H1 (cell line): ENCODE data around the gene INPP5J. TPM values are rescaled to one million over a fixed set of nuclear protein-coding genes. Genes with fewer than 3 reads are reported as not detected.

ENCODE experiments used
- CTCF ChIA-PET: fragments of 300-600 bp; sonication (Branson Sonifier 250); formaldehyde crosslinking; loops from one replicate; lab custom pipeline; 2021; ENCODE audit not compliant: partially characterized antibody; lab: Charles Lee
- POLR2A ChIA-PET: fragments of 300-600 bp; sonication (Branson Sonifier 250); formaldehyde crosslinking; loops from one replicate; lab custom pipeline; 2021; ENCODE audit warnings: inconsistent platforms; ENCODE audit not compliant: partially characterized antibody; lab: Charles Lee
- DNase-seq, 2 experiments: peaks; one replicate each; pipeline versions ENCODE4 v3.0.0 to v3.0.0-alpha.2; 2010 to 2022; ENCODE audit warnings: low spot score in 2 of 2, low read depth in 1 of 2, mixed read lengths in 1 of 2
- FAIRE-seq: peaks from 2 replicates; lab custom pipeline; 2011; peaks lifted over from hg19 to GRCh38; lab: Jason Lieb, UNC
- H2AFZ ChIP-seq: 2 replicates; pipeline ENCODE4 v1.8.1; 2012; ENCODE audit warnings: low read length, inconsistent platforms
- H2AK5ac ChIP-seq: 2 replicates; pipeline ENCODE4 v1.6.1; 2013; ENCODE audit warnings: low read depth, low read length
- H2BK120ac ChIP-seq: replicated peaks from 2 replicates; pipeline ENCODE3; 2013; ENCODE audit warnings: low read depth, low read length, inconsistent platforms
- H2BK12ac ChIP-seq: 2 replicates; pipeline ENCODE4 v1.6.1; 2013; ENCODE audit warnings: low read depth, low read length
- H2BK15ac ChIP-seq: 2 replicates; pipeline ENCODE4 v1.6.1; 2013; ENCODE audit warnings: low read length
- H2BK20ac ChIP-seq: 2 replicates; pipeline ENCODE4 v1.6.1; 2013; ENCODE audit warnings: low read length
- H2BK5ac ChIP-seq: 2 replicates; pipeline ENCODE4 v1.6.1; 2013; ENCODE audit warnings: low read depth, low read length
- H3K14ac ChIP-seq: 2 replicates; pipeline ENCODE4 v1.6.1; 2013; ENCODE audit warnings: inconsistent platforms; ENCODE audit not compliant: insufficient read length
- H3K18ac ChIP-seq: 2 replicates; pipeline ENCODE4 v1.6.1; 2013; ENCODE audit warnings: low read length; ENCODE audit errors: extremely low read depth
- H3K23ac ChIP-seq: 2 replicates; pipeline ENCODE4 v1.6.1; 2013; ENCODE audit warnings: inconsistent platforms; ENCODE audit not compliant: insufficient read length
- H3K23me2 ChIP-seq: 2 replicates; pipeline ENCODE4 v1.6.1; 2013; ENCODE audit warnings: low read depth, low read length
- H3K27ac ChIP-seq: 2 replicates; pipeline ENCODE4 v1.6.1; 2011; ENCODE audit warnings: low read depth, low read length, inconsistent platforms
- H3K27me3 ChIP-seq, 4 experiments: replicated peaks in 1 of 4; 1 replicate in 1 of 4; 2 replicates in 3 of 4; pipeline versions ENCODE4 v1.6.1 to v1.8.1; 2011 to 2013; ENCODE audit warnings: low read length in 3 of 4, mild to moderate bottlenecking in 3 of 4, inconsistent platforms in 2 of 4, mixed read lengths in 2 of 4, moderate library complexity in 1 of 4; ENCODE audit not compliant: control insufficient read depth in 3 of 4, insufficient read depth in 3 of 4; ENCODE audit errors: extremely low read depth in 1 of 4
- H3K36me3 ChIP-seq, 4 experiments: 2 replicates each; pipeline versions ENCODE4 v1.6.1 to v1.8.1; 2011 to 2013; ENCODE audit warnings: mild to moderate bottlenecking in 4 of 4, low read length in 3 of 4, moderate library complexity in 2 of 4, control low read depth in 1 of 4, inconsistent platforms in 1 of 4; ENCODE audit not compliant: insufficient read depth in 4 of 4, control insufficient read depth in 2 of 4
- H3K4ac ChIP-seq: replicated peaks from 2 replicates; pipeline ENCODE3; 2013; ENCODE audit warnings: low read length, low read depth, mixed read lengths, inconsistent platforms; ENCODE audit not compliant: insufficient read length
- H3K4me1 ChIP-seq, 4 experiments: replicated peaks in 1 of 4; 1 replicate in 1 of 4; 2 replicates in 3 of 4; pipeline versions ENCODE4 v1.6.1 to v1.8.1; 2011 to 2013; ENCODE audit warnings: low read length in 3 of 4, inconsistent platforms in 2 of 4, mixed read lengths in 1 of 4; ENCODE audit not compliant: insufficient read depth in 4 of 4, control insufficient read depth in 3 of 4
- H3K4me2 ChIP-seq, 2 experiments: 2 replicates each; pipeline versions ENCODE4 v1.6.1 to v1.8.1; 2011 to 2013; ENCODE audit warnings: low read depth in 2 of 2, low read length in 2 of 2, control low read depth in 1 of 2, inconsistent platforms in 1 of 2, mild to moderate bottlenecking in 1 of 2; ENCODE audit not compliant: insufficient read depth in 1 of 2
- H3K4me3 ChIP-seq, 4 experiments: fragments of 200-600, 300-600 bp in 1 of 4; sonication (generic), shearing (Covaris generic), sonication (Bioruptor Twin) in 1 of 4; 2 replicates each; pipeline versions ENCODE4 v1.5.1 to v1.8.1; 2011 to 2016; ENCODE audit warnings: low read length in 4 of 4, low read depth in 3 of 4, control low read depth in 2 of 4, inconsistent platforms in 2 of 4, mild to moderate bottlenecking in 2 of 4, mixed read lengths in 1 of 4, moderate library complexity in 1 of 4; ENCODE audit not compliant: insufficient read depth in 2 of 4; ENCODE audit errors: extremely low read depth in 1 of 4
- H3K56ac ChIP-seq: replicated peaks from 2 replicates; pipeline ENCODE3; 2013; ENCODE audit warnings: low read depth, mild to moderate bottlenecking, mixed read lengths, low read length, inconsistent platforms; ENCODE audit not compliant: insufficient read length
- H3K79me1 ChIP-seq: 2 replicates; pipeline ENCODE4 v1.6.1; 2013; ENCODE audit warnings: low read depth, low read length, control low read depth
- H3K79me2 ChIP-seq, 2 experiments: 2 replicates each; pipeline versions ENCODE4 v1.6.1 to v1.8.1; 2012 to 2013; ENCODE audit warnings: low read length in 2 of 2, mild to moderate bottlenecking in 2 of 2, inconsistent platforms in 1 of 2; ENCODE audit not compliant: insufficient read depth in 2 of 2, control insufficient read depth in 1 of 2
- H3K9ac ChIP-seq, 4 experiments: replicated peaks in 1 of 4; 1 replicate in 1 of 4; 2 replicates in 3 of 4; pipeline versions ENCODE4 v1.6.1 to v1.8.1; 2011 to 2013; ENCODE audit warnings: low read depth in 3 of 4, low read length in 3 of 4, control low read depth in 2 of 4, mild to moderate bottlenecking in 2 of 4, moderate library complexity in 2 of 4, inconsistent platforms in 1 of 4; ENCODE audit errors: extremely low read depth in 1 of 4
- H3K9me3 ChIP-seq, 2 experiments: 2 replicates each; pipeline versions ENCODE4 v1.6.1 to v1.8.1; 2012 to 2013; ENCODE audit warnings: mild to moderate bottlenecking in 2 of 2, moderate library complexity in 2 of 2, control low read depth in 1 of 2, inconsistent platforms in 1 of 2, low read depth in 1 of 2, low read length in 1 of 2, mixed read lengths in 1 of 2; ENCODE audit not compliant: insufficient read depth in 2 of 2
- H4K20me1 ChIP-seq, 2 experiments: replicated peaks in 1 of 2; 2 replicates each; pipeline versions ENCODE3 to v1.8.1; 2011 to 2013; ENCODE audit warnings: inconsistent platforms in 2 of 2, low read length in 2 of 2, mild to moderate bottlenecking in 1 of 2; ENCODE audit not compliant: insufficient read depth in 2 of 2, control insufficient read depth in 1 of 2
- H4K5ac ChIP-seq: 2 replicates; pipeline ENCODE4 v1.6.1; 2013; ENCODE audit warnings: low read length, low read depth, mixed read lengths, inconsistent platforms; ENCODE audit not compliant: insufficient read length
- H4K8ac ChIP-seq: 2 replicates; pipeline ENCODE4 v1.8.0; 2013; ENCODE audit warnings: mild to moderate bottlenecking, moderate library complexity, low read length, inconsistent platforms; ENCODE audit not compliant: insufficient read depth; ENCODE audit errors: extremely low read depth
- H4K91ac ChIP-seq: replicated peaks from 2 replicates; pipeline ENCODE3; 2013; ENCODE audit warnings: low read length, mixed read lengths, inconsistent platforms; ENCODE audit not compliant: insufficient read length
- CEBPB ChIP-seq: IDR thresholded peaks from 2 replicates; pipeline ENCODE4 v1.6.1; 2012; ENCODE audit warnings: low read depth, low read length
- MAX ChIP-seq: IDR thresholded peaks from 2 replicates; pipeline ENCODE4 v1.6.1; 2012; ENCODE audit warnings: inconsistent platforms
- SIN3A ChIP-seq, 2 experiments: IDR thresholded peaks in 1 of 2; conservative IDR thresholded peaks in 1 of 2; 2 replicates each; pipeline ENCODE4 v1.6.1; 2011 to 2012; ENCODE audit warnings: low read length in 2 of 2, improper control_type of control experiment in 1 of 2, low read depth in 1 of 2, mild to moderate bottlenecking in 1 of 2
- WGBS, 2 experiments: shearing (Covaris generic) in 1 of 2; methylation state at CpG; one replicate each; pipeline versions ENCODE4 v1.1.6 to v1.1.7; 2013 to 2015; ENCODE audit warnings: low lambda C conversion rate in 2 of 2, mixed read lengths in 2 of 2, inconsistent platforms in 1 of 2, low coverage in 1 of 2, missing lambda C conversion rate in 1 of 2; ENCODE audit not compliant: insufficient replicate concordance in 2 of 2, insufficient coverage in 1 of 2, insufficient read length in 1 of 2; ENCODE audit errors: extremely low coverage in 1 of 2, missing lambda C conversion rate in 1 of 2; 5-methylcytosine and 5-hydroxymethylcytosine counted together
- polyA plus RNA-seq, 7 experiments: library from polyadenylated mRNA; depleted of rRNA in 3 of 7; stranded (reverse) in 5 of 7; unstranded in 2 of 7; fragments of >200 nt in 5 of 7; fragments of 200-250 nt in 2 of 7; gene quantifications; 1 replicate in 5 of 7; 2 replicates in 1 of 7; 4 replicates in 1 of 7; pipeline versions ENCODE4 v1.2.1 to v1.2.3, GENCODE V29; 2011 to 2013; ENCODE audit warnings: missing spikeins in 2 of 7, mixed read lengths in 2 of 7
- total RNA-seq: library from RNA; stranded (reverse); fragmentation: NEBNext Ultra II Directional; extraction: Animal tissue kit (Norgen Biotek cat#: 25700); gene quantifications from 2 replicates; pipeline ENCODE4 v1.2.1, GENCODE V29; 2021

The INPP5J gene
- total and polyA plus RNA-seq, 2 of the 8 experiments (the other 6 are each of a cell fraction or from before 2014, with no cell fraction given) = 5.4 to 6.0 TPM

- no peaks in the 10 kb centered on the region; the same call in 1 of the 2 replicates for H3K79me1 ChIP-seq
- FAIRE-seq (no peak), DNase-seq (peak in 1 of 2 experiments; percentile 67)
- no peaks in the 10 kb centered on the region for H3K36me3 ChIP-seq
- H4K20me1 ChIP-seq = peaks cover 3 to 7% of the 10 kb centered on the region in 2 experiments
- no peak overlapping the region for H3K23ac ChIP-seq
- H3K4me3 ChIP-seq = peak overlapping the region; percentile 69 to 80 (median 74)
- peak overlapping the region; percentile 93 for H4K8ac ChIP-seq
- H2BK120ac ChIP-seq = no peak overlapping the region
- TF ChIP-seq CEBPB (no peak), SIN3A (conservative IDR thresholded peaks at IDR 0.05 in 1 of 2, IDR thresholded peaks at IDR 0.05 in 1 of 2; ENCODE audit: low read depth in 1 of 2, low read length in 2 of 2) (0 out of 4 replicates have a peak, but pooled peaks of 1 of the 2 experiments have one; percentile 75), MAX (0 out of 2 replicates have a peak, but pooled peaks have one; percentile 0)
- peaks cover 0 to 9% of the 10 kb centered on the region in 2 experiments; a peak in 1 of 4 replicates for H3K79me2 ChIP-seq
- H2BK5ac ChIP-seq = peak overlapping the region; percentile 76
- H3K27me3 ChIP-seq = peaks cover 0 to 5% (median 2%) of the 10 kb centered on the region in 4 experiments; a peak in 3 of 7 replicates
- H2BK15ac ChIP-seq = no peak overlapping the region
- H3K18ac ChIP-seq = no peak overlapping the region
- H3K9ac ChIP-seq = peak overlapping the region in 3 of 4 experiments; percentile 35 to 81 (median 77); a peak in 5 of 7 replicates
- CTCF ChIA-PET = interaction anchor here (0.6 to 13.3 kb wide), 4 partner anchors 18 to 133 kb away, joined by 3 to 207 read pairs (median 8); partner anchors contain the start of gene SELENOM
- H2AFZ ChIP-seq = no peak overlapping the region
- peak overlapping the region; percentile 84; the same call in 1 of the 2 replicates for H3K27ac ChIP-seq
- POLR2A ChIA-PET = interaction anchor here (0.6 to 12.2 kb wide), 11 partner anchors 11 to 111 kb away, joined by 3 to 220 read pairs (median 3); partner anchors contain the start of genes MORC2 and TUG1
- no peak overlapping the region for H4K91ac ChIP-seq
- peaks cover 0 to 27% (median 13%) of the 10 kb centered on the region in 4 experiments; a peak in 6 of 7 replicates for H3K4me1 ChIP-seq
- peaks cover 14% of the 10 kb centered on the region for H3K23me2 ChIP-seq
- WGBS, 2 experiments = 39% methylated on average over 5 of the region's 5 CpGs; no CpG with 5 or more reads in 1 of the 2 experiments
- H4K5ac ChIP-seq = no peak overlapping the region
- H3K9me3 ChIP-seq = no peaks in the 10 kb centered on the region
- peak overlapping the region; percentile 1; the same call in 1 of the 2 replicates for H2BK12ac ChIP-seq
- H3K56ac ChIP-seq = no peak overlapping the region
- no peak overlapping the region for H2BK20ac ChIP-seq
- no peak overlapping the region for H3K14ac ChIP-seq
- no peak overlapping the region for H2AK5ac ChIP-seq
- peak overlapping the region; percentile 82 for H3K4me2 ChIP-seq
- H3K4ac ChIP-seq = no peak overlapping the region
Observed at GRCh38 chr22:31080164-31080847, 42.5 kb upstream of the INPP5J start.
